HG03175 (cell line): Measurements from ENCODE around the gene PCNX2.
"Not testable (repeated sequence)": the region's sequence is repeated elsewhere in the genome, so short reads cannot be mapped to it uniquely, and the experiment has no call there.

Experiments
- ATAC-seq: cut with Tn5 transposase; IDR thresholded peaks from one replicate; pipeline ENCODE4 v1.9.1; 2021; ENCODE audit warnings: mild to moderate bottlenecking, moderate library complexity; ENCODE audit not compliant: unreplicated experiment

PCNX2 gene

DNA sequence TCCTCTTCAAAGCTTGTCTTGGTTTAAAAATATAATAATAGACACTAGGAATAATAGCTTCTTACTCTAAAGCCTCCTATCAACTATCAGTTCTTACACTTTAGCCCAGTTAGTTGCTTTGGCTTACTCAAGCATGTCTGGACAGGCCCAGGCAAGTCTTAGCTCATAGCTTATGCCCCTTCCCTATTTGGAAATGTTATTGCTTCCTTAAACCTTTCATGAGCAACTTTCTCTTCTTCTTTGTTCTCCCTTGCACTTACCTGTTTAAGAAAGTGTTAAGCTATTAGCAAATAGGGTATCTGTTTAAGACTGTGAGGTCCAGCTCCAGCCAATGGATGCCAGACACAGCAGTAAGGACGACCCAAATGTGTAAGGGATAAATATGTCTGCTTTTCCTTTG is 115.9 kb downstream of the PCNX2 start:
- ATAC-seq, result not testable (repeated sequence)

DNA sequence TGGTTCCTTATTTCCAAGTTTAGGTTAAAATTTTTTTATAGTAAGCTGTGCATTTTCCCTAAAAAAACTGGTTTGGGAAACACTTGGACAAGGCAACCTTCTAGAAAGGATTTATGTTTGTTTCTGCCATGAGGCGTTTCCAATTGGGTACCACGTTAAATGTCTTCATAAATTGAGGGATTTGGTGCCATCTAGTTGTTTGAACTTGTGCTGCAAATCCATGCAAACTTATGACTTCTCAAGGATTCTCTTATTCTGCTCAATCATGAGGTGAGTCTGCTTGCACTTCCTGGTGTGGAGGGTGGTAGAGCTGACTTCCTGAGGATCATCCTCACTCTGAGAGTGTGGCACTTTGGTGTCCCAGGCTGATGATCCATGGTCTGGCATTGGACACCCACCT is 123.3 kb downstream of the PCNX2 start:
- no peak for ATAC-seq

DNA sequence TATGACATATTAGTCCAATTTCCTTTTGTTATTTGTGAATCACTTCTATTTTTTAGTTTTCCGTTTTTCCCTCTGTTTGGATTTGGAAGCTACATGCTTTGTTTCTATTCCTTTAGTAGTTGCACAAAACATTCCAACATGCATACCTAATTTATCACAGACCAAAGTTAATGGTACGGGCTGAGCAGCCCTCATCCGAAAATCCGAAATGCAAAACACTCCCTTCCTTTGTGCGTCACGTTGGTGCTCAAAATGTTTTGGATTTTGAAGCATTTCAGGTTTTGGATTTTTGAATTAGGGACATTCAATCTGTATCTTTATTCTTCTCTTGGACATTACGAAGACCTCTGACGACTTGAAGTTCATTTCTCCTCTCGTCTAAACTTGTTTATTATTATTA is 124.8 kb downstream of the PCNX2 start:
- no peak for ATAC-seq

DNA sequence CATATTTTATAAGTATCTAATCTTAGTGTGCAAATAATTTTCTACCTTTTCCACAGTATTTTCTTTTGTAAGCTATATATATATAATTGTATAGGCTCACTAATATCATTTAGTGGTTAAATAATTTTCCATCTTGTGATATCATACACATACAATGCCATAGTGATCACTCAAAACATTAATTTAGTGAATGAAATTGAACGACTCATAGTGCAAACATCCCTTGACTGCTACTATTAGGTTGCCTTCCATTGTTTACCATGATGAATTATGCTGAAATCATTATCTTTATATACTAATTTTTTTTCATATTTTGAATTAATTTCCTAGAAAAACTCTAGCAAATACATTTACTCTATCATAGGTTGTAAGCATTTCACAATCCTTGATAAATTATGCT is 127.1 kb downstream of the PCNX2 start:
- no peak for ATAC-seq

DNA sequence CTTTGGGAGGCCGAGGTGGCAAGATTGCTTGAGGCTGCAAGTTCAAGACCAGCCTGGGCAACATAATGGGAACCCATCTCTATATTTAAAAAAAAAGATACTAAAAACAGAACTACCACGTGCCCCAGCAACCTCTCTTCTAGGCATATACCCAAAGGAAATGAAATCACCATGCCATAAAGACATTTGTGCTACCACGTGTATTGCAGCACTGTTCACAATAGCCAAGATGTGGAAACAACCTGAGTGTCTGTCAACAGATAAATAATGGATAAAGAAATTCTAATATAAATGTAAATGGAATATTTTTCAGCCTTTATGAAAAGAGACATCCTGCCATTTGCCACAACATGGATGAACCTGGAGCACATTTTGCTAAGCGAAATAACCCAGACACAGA is 128.6 kb downstream of the PCNX2 start:
- no peak for ATAC-seq

DNA sequence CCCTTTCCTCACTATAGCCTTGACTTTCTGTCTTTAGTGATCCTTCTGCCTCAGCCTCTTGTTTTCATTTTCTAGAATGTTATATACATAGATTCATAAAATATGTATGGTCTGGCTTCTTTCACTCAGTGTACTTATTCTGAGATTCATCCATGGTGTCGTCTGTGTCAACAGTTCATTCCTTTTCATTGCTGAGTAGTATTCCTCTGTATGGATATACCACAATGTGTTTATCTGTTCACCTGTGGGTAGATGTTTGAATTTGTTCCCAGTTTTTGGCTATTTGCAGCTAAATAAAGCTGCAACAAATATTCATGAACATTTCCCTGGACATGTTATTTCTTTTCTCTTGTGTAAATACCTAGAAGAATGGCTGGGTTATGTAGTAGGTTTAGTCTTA is 131.8 kb downstream of the PCNX2 start:
- no peak for ATAC-seq

DNA sequence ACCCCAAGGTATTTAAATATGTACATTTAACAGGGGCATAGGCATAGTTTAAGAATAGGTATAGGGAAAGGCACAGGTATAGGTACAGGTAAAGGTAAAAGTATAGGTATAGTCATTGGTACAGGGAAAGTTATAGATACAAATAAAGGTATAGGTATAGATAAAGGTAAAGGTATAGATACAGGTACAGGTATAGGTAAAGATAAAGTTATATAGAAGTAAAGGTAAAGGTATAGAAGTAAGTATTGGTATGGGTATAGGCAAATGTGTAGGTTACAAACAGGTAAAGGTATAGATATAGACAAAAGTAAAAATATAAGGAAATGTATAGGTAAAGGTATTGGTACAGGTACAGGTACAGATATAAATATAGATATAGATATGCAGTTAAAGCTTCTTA is 137.2 kb downstream of the PCNX2 start:
- ATAC-seq, result no peak

DNA sequence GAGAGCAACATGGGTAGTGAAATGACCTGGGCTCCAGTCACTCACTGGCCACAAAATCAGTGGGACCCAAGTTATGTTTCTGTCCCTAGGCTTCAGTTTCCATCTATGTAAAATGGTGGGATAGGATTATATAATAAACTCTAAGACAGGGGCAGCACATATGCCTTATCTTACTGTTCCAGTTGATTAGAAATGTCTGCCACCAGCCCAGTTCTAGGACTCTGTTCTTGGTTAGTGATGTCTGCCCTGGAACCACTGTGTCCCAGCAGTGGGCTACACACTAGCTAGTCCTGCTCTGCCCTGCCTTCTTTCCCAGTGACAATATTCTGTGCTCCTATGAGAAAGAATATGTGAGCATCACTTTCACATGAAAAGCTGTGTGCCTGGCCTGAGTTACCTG is 138.3 kb downstream of the PCNX2 start:
- ATAC-seq, result no peak

DNA sequence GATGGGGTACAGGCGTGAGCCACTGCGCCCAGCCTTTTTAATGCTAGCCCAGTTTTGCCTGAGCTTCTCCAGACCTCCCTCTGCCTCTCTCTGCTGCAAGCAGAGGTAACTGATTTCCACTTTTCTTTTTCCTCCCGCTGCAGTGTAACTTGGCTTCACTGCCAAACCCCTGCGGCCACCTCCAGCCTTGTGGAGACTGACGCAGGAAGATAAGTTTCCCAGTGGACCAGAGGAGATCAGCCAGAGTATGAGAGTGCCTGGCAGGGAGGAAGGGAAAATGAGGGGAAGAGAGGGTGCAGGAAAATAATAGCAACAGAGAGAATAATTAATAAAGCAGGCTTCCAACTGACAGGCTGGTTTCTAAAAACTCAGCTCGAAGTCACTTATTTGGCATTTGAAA is 143.7 kb downstream of the PCNX2 start:
- no peak for ATAC-seq

DNA sequence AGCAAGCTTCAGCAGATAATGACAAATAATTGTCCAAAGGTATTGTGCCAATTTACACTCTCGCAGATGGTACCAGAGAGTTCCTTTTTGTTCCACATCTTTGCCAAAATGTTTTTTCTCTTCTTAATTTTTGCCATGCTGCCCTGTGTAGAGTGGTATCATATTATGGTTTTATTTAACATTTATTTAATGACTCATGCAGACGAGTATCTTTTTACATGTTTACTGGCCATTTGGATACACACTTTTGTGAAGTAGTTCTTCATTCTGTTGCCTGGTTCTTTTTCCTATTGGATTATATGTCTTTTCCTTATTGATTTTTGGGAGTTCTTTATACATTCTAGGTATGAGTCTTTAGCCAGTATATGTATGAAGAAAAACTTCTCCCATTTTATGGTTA is 151.1 kb downstream of the PCNX2 start:
- ATAC-seq, result no peak

DNA sequence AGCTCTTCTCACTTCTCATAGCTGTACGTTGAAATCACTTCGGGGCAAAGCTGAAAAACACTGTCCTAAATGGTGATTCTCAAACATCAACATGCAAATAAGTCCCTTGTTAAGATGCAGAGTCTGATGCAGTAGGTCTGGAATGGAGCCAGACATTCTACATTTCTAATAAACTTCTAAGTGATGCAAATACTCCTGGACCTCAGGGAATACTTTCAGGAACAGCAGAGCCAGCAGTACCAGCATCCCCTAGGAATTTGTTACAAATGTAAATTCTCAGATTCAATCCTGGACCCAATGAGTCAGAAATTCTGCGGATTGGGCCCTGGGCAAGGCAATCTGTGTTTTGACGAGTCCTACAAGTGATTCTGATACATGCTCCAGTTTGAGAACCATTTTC is 152.3 kb downstream of the PCNX2 start:
- ATAC-seq, result no peak

DNA sequence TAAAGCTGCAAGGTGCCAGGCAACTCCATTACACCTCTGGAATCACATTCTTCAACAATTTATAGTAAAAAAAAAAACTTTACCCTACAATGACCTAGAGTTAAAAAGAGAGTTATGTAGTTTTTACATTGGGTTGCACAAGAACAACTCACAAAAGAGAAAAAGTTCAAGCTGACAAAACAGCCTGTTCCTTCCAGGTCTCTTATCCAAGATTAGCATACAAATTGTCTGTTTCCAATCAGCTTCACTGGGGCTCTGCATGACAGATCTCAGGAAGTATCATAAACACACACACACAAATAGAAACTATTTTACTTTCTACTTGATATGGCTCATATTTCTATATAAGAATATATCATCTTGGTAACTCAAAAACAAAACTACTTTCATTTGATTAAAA is 154.6 kb downstream of the PCNX2 start:
- ATAC-seq, result no peak

DNA sequence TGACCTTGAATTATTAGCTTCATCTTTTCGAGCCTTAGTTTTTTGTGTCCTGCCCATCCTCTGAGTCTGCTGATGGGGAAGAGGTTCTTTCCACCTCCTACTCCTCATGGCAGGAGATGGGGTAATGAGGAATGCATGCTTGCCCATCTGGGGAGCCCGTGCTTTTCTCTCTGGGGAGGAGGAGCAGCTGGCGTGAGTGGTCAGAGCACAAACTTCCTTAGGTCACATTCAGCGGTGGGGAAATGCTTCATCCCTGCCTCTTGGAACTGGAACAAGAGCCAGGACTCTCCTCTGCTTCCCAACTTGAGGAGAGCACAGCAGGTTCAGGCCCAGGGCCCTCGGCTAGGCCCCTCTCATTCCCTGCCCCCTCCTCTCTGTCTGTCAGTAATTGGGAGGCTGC is 155.0 kb downstream of the PCNX2 start:
- no peak for ATAC-seq

DNA sequence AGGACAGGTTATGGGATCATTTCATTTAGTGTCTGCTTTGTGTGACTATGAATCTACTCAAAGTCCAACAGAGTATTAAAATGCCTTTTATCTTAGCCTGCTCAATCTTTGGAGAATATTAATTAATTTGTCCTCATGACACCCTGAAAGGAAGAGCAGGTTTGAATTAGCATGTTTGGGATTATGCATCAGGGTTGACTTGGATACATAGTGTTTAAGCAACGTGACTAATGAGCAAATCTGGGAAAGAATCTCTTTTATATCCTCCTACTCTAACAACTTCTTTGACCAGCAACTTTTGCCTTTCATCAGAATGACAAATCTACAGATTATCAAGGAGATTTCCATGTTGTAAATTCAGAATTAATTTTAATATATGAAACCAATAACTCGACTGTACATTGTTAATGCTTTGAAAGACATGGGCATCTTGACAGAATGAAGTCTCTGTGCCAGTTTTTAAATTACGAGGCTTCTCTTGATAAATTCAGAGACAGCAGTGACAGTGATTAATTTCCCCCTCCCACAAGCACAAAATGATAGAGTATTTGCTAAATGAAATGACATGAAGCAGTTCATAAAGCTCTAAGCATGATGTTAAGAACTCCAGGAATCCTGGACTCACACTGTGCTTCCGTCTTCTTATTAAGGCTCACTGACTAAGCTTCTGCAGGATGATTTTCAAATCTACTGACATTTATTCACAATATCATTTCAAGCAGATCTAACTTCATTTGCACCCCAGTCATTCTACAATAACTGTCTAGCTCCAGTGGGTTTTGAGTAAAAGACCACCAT is 156.5 kb downstream of the PCNX2 start:
- no peak for ATAC-seq

DNA sequence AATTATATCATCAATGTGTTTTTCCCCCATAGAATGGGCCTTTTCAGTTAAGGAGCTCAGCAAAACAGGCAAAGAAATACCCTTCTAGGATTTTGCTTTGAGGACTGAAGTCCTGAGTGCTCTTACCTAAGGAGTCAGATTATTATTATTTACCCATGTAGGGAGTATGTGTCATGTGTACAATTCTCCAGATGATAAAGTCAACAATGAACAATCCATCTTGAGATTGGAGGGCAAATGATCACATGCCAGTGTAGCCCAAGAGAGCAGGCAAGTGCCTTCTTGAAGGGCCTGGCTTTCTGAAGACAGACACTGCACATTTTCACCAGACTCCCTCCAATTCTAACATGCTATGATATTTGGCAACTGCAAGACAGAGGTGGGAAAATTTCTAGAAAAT is 159.7 kb downstream of the PCNX2 start:
- no peak for ATAC-seq

DNA sequence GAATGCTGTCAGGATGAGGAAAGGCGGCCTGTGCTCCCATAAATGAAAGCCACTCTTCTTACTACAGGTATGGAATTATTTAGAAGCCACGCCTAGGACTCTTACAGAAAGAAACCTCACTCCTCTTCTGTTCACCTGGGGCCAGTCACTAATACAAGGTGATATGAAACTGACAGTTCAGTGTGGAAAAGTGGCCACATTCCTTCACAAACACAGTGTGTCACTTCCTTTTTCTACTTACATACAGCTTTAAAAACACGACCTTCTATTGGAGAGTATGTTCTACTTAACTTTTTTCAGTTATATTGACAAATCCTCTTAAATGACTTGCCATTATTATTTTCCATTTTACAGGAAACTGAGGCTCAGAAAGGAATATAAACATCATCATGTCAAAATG is 163.1 kb downstream of the PCNX2 start:
- ATAC-seq, result no peak

DNA sequence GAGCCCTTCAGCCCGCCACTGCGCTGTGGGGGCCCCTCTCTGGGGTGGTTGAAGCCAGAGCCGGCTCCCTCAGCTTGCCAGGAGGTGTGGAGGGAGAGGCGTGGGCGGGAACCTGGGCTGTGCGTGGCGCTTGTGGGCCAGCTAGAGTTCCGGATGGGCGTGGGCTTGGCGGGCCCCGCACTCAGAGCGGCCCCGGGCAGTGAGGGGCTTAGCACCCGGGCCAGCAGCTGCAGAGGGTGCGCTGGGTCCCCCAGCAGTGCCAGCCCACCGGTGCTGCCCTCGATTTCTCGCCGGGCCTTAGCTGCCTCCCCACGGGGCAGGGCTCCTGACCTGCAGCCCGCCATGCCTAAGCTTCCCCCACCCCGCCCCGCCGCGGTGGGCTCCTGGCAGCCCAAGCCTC is 166.5 kb downstream of the PCNX2 start:
- not testable (repeated sequence) for ATAC-seq

DNA sequence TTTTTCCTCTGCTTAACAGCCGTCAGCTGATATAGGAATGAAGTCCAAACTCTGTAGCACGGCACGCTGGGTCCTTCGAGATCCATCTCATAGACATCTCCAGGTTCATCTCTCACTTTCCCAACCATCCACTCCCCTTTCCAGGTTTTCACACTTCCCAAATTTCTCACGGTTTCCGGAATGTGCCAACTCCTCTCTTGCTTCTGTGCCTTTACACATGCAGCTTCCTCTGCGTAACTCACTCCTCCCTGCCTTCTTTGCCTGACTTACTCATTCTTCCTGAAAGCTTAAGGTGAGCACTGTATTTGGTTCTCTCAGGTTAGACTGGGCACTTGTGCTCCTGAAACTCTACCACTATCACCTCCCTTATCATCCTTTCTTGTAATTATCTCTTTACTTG is 168.4 kb downstream of the PCNX2 start:
- no peak for ATAC-seq

DNA sequence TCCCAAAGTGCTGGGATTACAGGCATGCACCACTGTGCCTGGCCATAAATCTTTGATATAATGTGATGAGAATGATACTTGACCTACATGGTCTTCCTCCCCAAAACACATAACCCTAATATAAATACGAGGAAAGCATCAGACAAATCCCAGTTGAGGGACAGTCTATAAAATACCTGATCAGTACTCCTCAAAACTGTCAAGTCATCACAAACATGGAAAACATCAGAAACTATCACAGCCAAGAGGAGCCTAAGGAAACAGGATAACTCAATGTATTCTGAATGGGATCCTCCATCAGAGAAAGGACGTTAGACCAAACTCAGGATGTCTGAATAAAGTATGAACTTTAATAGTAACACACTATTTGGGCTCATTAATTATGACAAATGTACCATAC is 172.7 kb downstream of the PCNX2 start:
- ATAC-seq, result no peak

DNA sequence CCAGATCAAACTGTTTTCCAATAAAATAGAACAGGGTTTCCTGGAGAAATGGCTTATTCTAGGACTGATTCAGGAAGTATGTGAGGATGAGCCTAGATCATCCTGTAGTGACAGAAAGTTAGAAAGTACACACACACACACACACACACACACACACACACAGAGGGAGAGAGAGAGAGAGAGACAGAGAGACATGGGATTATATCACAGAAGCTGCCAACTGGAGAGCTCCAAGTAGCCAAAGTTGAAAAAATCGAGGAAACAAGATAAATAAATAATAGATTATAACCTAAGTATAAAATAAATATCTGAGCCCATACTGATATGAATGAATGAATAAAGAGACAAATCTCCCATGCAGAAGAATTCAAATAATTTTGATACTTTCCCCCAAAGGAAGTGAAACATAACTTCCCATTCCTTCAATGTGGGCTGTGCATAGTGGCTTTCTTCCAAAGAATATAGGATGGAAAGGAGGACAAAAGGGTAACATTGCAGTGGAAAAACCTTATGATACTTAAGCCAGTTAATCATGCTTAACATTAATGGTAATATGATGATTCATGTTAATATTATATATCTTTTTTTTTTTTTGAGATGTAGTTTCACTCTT is 173.5 kb downstream of the PCNX2 start:
- ATAC-seq, result no peak

DNA sequence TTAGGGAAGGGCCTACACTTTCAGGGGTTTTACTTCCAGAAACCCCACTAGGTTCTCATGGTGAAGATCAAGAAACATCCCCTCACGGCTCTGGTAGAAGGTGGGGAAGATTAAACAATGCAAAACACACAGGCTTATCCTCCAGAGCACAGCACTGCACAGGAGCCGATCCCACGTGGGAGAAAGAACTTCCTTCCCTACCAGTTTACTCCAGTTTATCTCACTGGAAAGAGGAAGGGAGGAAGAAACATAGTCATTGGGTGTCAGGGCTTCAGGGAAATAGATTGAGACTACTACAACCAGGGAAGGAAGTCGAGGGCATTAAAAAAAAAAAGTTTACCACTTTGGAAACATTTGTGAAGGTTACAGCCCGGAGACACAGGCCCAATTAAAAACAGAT is 180.7 kb downstream of the PCNX2 start:
- no peak for ATAC-seq

DNA sequence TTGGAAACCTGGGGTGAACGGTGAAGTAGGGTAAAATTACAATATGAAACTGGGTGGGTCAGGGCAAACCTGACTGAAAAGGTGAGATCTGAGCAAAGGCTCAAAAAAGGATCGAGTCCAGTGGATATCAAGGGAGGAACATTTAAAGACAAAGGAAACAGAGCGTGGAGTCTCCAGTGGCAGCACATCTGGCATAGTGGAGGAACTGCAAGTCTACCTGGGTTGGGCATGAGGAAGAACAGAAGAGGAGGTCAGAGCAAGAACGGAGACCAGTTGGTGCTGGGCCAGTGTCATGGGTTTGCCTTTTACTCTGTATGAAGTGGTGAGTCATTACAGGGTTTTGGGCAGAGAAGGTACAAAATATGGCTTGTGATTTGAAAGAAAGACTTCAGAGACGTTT is 181.4 kb downstream of the PCNX2 start:
- ATAC-seq, result no peak
